Neural cell (in vitro differentiated cells): ENCODE data around the gene SENP3. TPM values are rescaled to one million over a fixed set of nuclear protein-coding genes. Genes with fewer than 3 reads are reported as not detected.

ENCODE experiments used
- H2AFZ ChIP-seq: fragments of 200-600, 300-800 bp; sonication (generic), shearing (Covaris generic); 2 replicates; pipeline ENCODE4 v1.6.0; 2014; ENCODE audit warnings: low read depth, mild to moderate bottlenecking, antibody characterized with exemption, low read length, moderate library complexity
- H3F3A ChIP-seq: fragments of 200-600 bp; shearing (Covaris generic); 2 replicates; pipeline ENCODE4 v1.6.1; 2016; ENCODE audit warnings: mild to moderate bottlenecking, moderate library complexity, mixed read lengths, antibody characterized with exemption, low read length; ENCODE audit not compliant: insufficient read depth, poor library complexity, severe bottlenecking
- H3K27ac ChIP-seq: fragments of 200-600, 300-800 bp; sonication (generic), shearing (Covaris generic); 2 replicates; pipeline ENCODE4 v1.5.1; 2014; ENCODE audit warnings: mild to moderate bottlenecking, low read length, moderate library complexity
- H3K27me3 ChIP-seq: fragments of 300-800, 200-600 bp; sonication (generic), shearing (Covaris generic); 2 replicates; pipeline ENCODE4 v1.6.0; 2014; ENCODE audit warnings: mild to moderate bottlenecking, low read depth, low read length, moderate library complexity; ENCODE audit not compliant: insufficient read depth
- H3K36me3 ChIP-seq: fragments of 300-800, 200-600 bp; sonication (generic), shearing (Covaris generic); 2 replicates; pipeline ENCODE4 v1.5.1; 2014; ENCODE audit warnings: mild to moderate bottlenecking, antibody characterized with exemption, low read length, moderate library complexity; ENCODE audit not compliant: insufficient read depth
- H3K4me2 ChIP-seq: fragments of 300-800, 200-600 bp; sonication (generic), shearing (Covaris generic); 2 replicates; pipeline ENCODE4 v1.6.0; 2014; ENCODE audit warnings: mild to moderate bottlenecking, low read length
- H3K4me3 ChIP-seq: fragments of 300-800, 200-600 bp; sonication (generic), shearing (Covaris generic); 2 replicates; pipeline ENCODE4 v1.5.1; 2014; ENCODE audit warnings: mild to moderate bottlenecking, low read length, moderate library complexity
- H3K79me2 ChIP-seq: fragments of 200-600 bp; shearing (Covaris generic); replicated peaks from 2 replicates; pipeline ENCODE4 v1.6.0; 2014; ENCODE audit warnings: mild to moderate bottlenecking, low read length, moderate library complexity; ENCODE audit not compliant: insufficient read depth
- H3K9ac ChIP-seq: fragments of 300-800, 200-600 bp; sonication (generic), shearing (Covaris generic); 2 replicates; pipeline ENCODE4 v1.6.1; 2016; ENCODE audit warnings: mild to moderate bottlenecking, low read length, mixed read lengths
- H3K9me2 ChIP-seq: fragments of 200-600 bp; shearing (Covaris generic); 2 replicates; pipeline ENCODE4 v1.6.1; 2016; ENCODE audit warnings: mild to moderate bottlenecking, low read length, mixed read lengths; ENCODE audit not compliant: insufficient read depth
- H3K9me3 ChIP-seq: fragments of 200-600, 300-800 bp; sonication (generic), shearing (Covaris generic); 2 replicates; pipeline ENCODE4 v1.6.1; 2016; ENCODE audit warnings: mild to moderate bottlenecking, mixed run types, low read length, moderate library complexity, mixed read lengths
- H4K20me1 ChIP-seq: fragments of 200-600 bp; shearing (Covaris generic); 2 replicates; pipeline ENCODE4 v1.6.1; 2016; ENCODE audit warnings: mild to moderate bottlenecking, mixed run types; ENCODE audit not compliant: insufficient read depth
- CTCF ChIP-seq: fragments of 450-650 bp; IDR thresholded peaks from 2 replicates; pipeline ENCODE4 v1.5.1; 2014; ENCODE audit warnings: antibody characterized with exemption, mild to moderate bottlenecking, moderate library complexity; ENCODE audit not compliant: poor library complexity, severe bottlenecking
- EP300 ChIP-seq: fragments of 450-650 bp; conservative IDR thresholded peaks from 2 replicates; pipeline ENCODE4 v1.6.1; 2014; ENCODE audit warnings: antibody characterized with exemption, mild to moderate bottlenecking, moderate library complexity; ENCODE audit not compliant: poor library complexity, severe bottlenecking
- EZH2 ChIP-seq: fragments of 200-600, 300-800 bp; shearing (Covaris generic), sonication (generic); IDR thresholded peaks from 2 replicates; pipeline ENCODE4 v1.6.1; 2014; ENCODE audit warnings: antibody characterized with exemption, low read length, borderline replicate concordance, mild to moderate bottlenecking; ENCODE audit not compliant: insufficient read depth, poor library complexity, severe bottlenecking
- MXI1 ChIP-seq: fragments of 450-650 bp; conservative IDR thresholded peaks from 2 replicates; pipeline ENCODE4 v1.6.1; 2014; ENCODE audit warnings: antibody characterized with exemption, mild to moderate bottlenecking; ENCODE audit not compliant: poor library complexity, severe bottlenecking
- POLR2AphosphoS5 ChIP-seq: IDR thresholded peaks from 2 replicates; pipeline ENCODE4 v1.6.1; 2012
- RAD21 ChIP-seq: fragments of 450-650 bp; conservative IDR thresholded peaks from 2 replicates; pipeline ENCODE4 v1.6.1; 2014; ENCODE audit warnings: antibody characterized with exemption, mild to moderate bottlenecking, moderate library complexity
- SMC3 ChIP-seq: fragments of 450-650 bp; conservative IDR thresholded peaks from 2 replicates; pipeline ENCODE4 v1.6.1; 2014; ENCODE audit warnings: antibody characterized with exemption, mild to moderate bottlenecking, moderate library complexity; ENCODE audit not compliant: poor library complexity
- TAF1 ChIP-seq: IDR thresholded peaks from 2 replicates; pipeline ENCODE4 v1.6.1; 2012; ENCODE audit warnings: low read depth
- polyA plus RNA-seq: library from polyadenylated mRNA; depleted of rRNA; stranded (reverse); fragments of >200 nt; gene quantifications from 2 replicates; pipeline ENCODE4 v1.2.3, GENCODE V29; 2014
- TF ChIP-seq, protein P1 (sequence below): IDR thresholded peaks from 2 replicates; pipeline ENCODE4 v1.6.1; 2012; ENCODE audit warnings: borderline replicate concordance

SENP3 gene
- polyA plus RNA-seq, 1 donor from 2014 or later, result 151 TPM

DNA sequence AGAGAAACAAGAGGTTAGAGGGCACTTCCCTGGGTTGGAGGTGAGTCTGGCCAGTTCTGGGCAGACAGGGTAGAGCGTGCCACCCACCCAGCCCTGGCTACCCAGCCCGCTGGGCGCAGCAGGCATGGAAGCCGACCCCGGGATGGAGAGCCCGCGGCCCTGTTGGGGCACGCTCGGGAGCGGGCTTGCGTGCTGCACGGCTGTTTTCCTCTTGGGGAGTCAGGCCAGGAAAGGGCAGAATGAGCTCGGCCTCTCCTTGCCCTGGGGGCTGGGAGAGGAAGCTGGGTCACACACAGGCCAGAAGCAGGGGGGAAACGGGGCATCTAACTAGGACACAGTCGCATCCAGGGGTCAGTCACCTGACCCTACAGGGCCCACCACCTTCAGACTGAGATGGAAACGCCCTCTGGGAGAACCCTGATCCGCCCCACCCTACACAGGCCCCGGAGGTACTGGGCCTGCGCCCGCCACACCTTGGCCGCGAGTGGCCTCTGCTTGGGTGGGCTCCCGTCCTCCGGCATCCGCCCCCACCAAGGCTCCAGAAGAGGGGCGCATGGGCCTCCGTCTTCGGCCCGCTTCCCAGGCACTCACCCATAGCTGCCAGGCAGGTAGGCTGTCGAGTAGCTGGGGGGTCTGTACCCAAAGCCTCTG, 27.0 kb downstream of the SENP3 start:
- Histone ChIP-seq H3K79me2 (no peaks in the 10 kb centered on the region), H3K36me3 (no peaks in the 10 kb centered on the region), H3K4me3 (peak overlapping the region; percentile 38), H3F3A (no peaks in the 10 kb centered on the region), H3K27ac (no peak overlapping the region), H3K9ac (no peak overlapping the region), H3K27me3 (no peaks in the 10 kb centered on the region), H2AFZ (no peak overlapping the region), H3K9me3 (no peaks in the 10 kb centered on the region), H3K4me2 (no peak overlapping the region), H4K20me1 (no peaks in the 10 kb centered on the region), H3K9me2 (no peaks in the 10 kb centered on the region)
- no peak for TF ChIP-seq POLR2AphosphoS5
- TF ChIP-seq, protein P1, sequence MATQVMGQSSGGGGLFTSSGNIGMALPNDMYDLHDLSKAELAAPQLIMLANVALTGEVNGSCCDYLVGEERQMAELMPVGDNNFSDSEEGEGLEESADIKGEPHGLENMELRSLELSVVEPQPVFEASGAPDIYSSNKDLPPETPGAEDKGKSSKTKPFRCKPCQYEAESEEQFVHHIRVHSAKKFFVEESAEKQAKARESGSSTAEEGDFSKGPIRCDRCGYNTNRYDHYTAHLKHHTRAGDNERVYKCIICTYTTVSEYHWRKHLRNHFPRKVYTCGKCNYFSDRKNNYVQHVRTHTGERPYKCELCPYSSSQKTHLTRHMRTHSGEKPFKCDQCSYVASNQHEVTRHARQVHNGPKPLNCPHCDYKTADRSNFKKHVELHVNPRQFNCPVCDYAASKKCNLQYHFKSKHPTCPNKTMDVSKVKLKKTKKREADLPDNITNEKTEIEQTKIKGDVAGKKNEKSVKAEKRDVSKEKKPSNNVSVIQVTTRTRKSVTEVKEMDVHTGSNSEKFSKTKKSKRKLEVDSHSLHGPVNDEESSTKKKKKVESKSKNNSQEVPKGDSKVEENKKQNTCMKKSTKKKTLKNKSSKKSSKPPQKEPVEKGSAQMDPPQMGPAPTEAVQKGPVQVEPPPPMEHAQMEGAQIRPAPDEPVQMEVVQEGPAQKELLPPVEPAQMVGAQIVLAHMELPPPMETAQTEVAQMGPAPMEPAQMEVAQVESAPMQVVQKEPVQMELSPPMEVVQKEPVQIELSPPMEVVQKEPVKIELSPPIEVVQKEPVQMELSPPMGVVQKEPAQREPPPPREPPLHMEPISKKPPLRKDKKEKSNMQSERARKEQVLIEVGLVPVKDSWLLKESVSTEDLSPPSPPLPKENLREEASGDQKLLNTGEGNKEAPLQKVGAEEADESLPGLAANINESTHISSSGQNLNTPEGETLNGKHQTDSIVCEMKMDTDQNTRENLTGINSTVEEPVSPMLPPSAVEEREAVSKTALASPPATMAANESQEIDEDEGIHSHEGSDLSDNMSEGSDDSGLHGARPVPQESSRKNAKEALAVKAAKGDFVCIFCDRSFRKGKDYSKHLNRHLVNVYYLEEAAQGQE, result no peak
- no peak for TF ChIP-seq TAF1
- TF ChIP-seq EZH2, result no peak
- no peak for TF ChIP-seq EP300
- no peak for TF ChIP-seq SMC3

DNA sequence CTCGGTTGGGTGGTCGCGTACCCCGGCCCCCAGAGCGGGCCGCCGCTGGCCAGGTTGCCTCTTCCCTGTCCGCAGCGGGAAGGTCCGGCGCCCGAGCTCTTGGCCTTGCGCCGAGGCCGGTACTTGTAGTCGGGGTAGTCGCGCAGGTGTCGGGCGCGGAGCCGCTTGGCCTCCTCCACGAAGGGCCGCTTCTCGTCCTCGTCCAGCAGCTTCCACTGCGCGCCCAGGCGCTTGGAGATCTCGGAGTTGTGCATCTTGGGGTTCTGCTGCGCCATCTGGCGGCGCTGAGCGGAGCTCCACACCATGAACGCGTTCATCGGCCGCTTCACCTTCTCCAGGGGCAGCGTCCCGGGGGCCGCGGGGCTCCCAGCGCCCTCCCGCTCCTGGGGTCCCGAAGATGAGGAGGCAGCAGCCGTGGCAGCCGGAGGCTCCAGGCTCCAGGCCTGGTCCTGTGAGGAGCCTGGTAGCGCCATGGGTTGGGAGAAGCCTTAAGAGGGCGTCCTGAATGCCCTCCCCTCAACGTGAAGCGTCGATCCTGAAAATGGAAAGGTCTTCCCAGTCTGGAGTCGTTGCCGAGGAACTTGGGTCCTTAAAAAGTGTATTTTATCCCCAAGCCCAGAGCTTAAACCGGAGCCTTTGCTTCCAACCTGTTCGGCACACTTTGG, 27.6 kb downstream of the SENP3 start:
- H3K4me2 ChIP-seq, result no peak overlapping the region
- no peak overlapping the region for H3K9ac ChIP-seq
- no peaks in the 10 kb centered on the region for H3K79me2 ChIP-seq
- TF ChIP-seq EZH2, result no peak
- no peak for TF ChIP-seq POLR2AphosphoS5
- TF ChIP-seq RAD21, result peak; percentile 68
- TF ChIP-seq TAF1, result no peak
- peak; percentile 78 for TF ChIP-seq SMC3
- peak; percentile 82 for TF ChIP-seq CTCF
- TF ChIP-seq EP300, result no peak
- TF ChIP-seq MXI1, result peak; percentile 33
- TF ChIP-seq, protein P1, result no peak
- H3K9me2 ChIP-seq, result no peaks in the 10 kb centered on the region
- H3K9me3 ChIP-seq, result no peaks in the 10 kb centered on the region
- H3K4me3 ChIP-seq, result peak overlapping the region; percentile 38
- no peaks in the 10 kb centered on the region for H3K27me3 ChIP-seq
- no peak overlapping the region for H2AFZ ChIP-seq
- H4K20me1 ChIP-seq, result no peaks in the 10 kb centered on the region
- H3K27ac ChIP-seq, result no peak overlapping the region
- no peaks in the 10 kb centered on the region for H3F3A ChIP-seq
- peaks cover 5% of the 10 kb centered on the region for H3K36me3 ChIP-seq
